NCI-H446 treated with DMSO at 0.1 percent for 48 hours (cell line): Measurements from ENCODE around the gene TRAPPC5.
A peak's percentile ranks its signal among the peaks of the same experiment; 100 is the strongest.
"Not testable (repeated sequence)": the region's sequence is repeated elsewhere in the genome, so short reads cannot be mapped to it uniquely, and the experiment has no call there.

Experiments
- DNase-seq: peaks from one replicate; lab custom pipeline; 2025; lab: John Stamatoyannopoulos, UW

The TRAPPC5 gene

GRCh38 chr19:7680606-7681339, at the start of gene TRAPPC5:
Gene TRAPPC5, plus strand, starts transcription at chr19:7680833. Its CDS starts 1,421 bp downstream, at chr19:7682254.
- peak; percentile 60 for DNase-seq

GRCh38 chr19:7631577-7631976, 49.1 kb upstream of the TRAPPC5 start:
- DNase-seq, result no peak

- DNase-seq, result no peak
These were observed 48.1 kb upstream of the TRAPPC5 start for GRCh38 chr19:7632340-7633203.

GRCh38 chr19:7633698-7634097, 46.9 kb upstream of the TRAPPC5 start, which contains the start of gene PCP2:
Gene PCP2, minus strand, starts transcription at chr19:7633719. Its CDS starts 262 bp downstream, at chr19:7633457.
- DNase-seq, result no peak

- no peak for DNase-seq
These were observed 45.0 kb upstream of the TRAPPC5 start for GRCh38 chr19:7635670-7636069.

- no peak for DNase-seq
These were observed 44.3 kb upstream of the TRAPPC5 start for GRCh38 chr19:7636317-7636690.

- DNase-seq, result no peak
These were observed 43.8 kb upstream of the TRAPPC5 start, which contains the start of gene STXBP2 for GRCh38 chr19:7636691-7637373. Gene STXBP2, plus strand, starts transcription at chr19:7637110. Its CDS starts 40 bp downstream, at chr19:7637150.

GRCh38 chr19:7637374-7638256, 43.0 kb upstream of the TRAPPC5 start:
- no peak for DNase-seq

- no peak for DNase-seq
These were observed 41.7 kb upstream of the TRAPPC5 start for GRCh38 chr19:7638802-7639465.

- no peak for DNase-seq
These were observed 40.7 kb upstream of the TRAPPC5 start for GRCh38 chr19:7639863-7640348.

GRCh38 chr19:7640803-7641202, 39.8 kb upstream of the TRAPPC5 start:
- DNase-seq, result no peak

- no peak for DNase-seq
These were observed 39.0 kb upstream of the TRAPPC5 start for GRCh38 chr19:7641290-7642276.

GRCh38 chr19:7642295-7643030, 38.2 kb upstream of the TRAPPC5 start:
- DNase-seq, result no peak

GRCh38 chr19:7643031-7643415, 37.6 kb upstream of the TRAPPC5 start:
- DNase-seq, result no peak

- not testable (repeated sequence) for DNase-seq
These were observed 36.7 kb upstream of the TRAPPC5 start for GRCh38 chr19:7643629-7644549.

GRCh38 chr19:7644550-7644877, 36.1 kb upstream of the TRAPPC5 start:
- no peak for DNase-seq

GRCh38 chr19:7645163-7645562, 35.5 kb upstream of the TRAPPC5 start:
- DNase-seq, result no peak
